ENCODE data around the gene EVA1A.

EVA1A gene

DNA sequence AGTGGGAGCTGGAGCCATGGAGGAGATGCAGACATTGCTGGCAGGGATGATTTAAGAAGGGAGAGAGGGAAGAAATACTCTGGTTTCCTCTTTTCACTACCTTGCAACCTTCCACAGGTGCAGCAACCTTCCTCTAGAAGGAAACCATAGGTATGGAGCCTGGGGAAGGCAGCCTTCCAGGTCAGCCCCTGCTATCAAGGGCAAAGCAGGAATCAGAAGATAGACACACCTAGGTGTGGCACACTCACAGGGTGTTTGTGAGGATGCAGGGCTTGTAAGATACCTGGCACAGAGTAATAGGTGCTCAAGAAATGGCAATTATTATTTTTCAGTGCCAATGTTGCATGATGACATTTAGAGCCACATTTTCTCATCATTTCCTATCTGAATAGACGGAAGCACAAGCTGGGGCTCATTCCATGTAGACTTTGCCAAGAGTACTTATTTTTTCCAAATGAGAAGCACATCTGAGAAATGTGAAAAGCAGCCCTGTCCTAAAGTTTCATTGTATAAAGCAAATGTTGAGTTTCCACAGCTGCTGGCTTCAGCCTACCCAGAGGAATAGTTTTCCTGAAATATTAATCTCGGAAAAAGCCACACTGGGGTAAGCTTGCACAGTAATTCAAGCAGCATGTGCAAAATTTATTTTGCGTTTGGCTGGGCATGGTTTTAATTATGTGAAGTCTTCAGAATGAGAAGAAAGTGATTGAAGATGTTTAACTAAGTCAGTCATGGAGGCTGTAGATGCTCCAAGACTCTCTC is 20.6 kb downstream of the EVA1A start:
- DNase-seq, result no peak

DNA sequence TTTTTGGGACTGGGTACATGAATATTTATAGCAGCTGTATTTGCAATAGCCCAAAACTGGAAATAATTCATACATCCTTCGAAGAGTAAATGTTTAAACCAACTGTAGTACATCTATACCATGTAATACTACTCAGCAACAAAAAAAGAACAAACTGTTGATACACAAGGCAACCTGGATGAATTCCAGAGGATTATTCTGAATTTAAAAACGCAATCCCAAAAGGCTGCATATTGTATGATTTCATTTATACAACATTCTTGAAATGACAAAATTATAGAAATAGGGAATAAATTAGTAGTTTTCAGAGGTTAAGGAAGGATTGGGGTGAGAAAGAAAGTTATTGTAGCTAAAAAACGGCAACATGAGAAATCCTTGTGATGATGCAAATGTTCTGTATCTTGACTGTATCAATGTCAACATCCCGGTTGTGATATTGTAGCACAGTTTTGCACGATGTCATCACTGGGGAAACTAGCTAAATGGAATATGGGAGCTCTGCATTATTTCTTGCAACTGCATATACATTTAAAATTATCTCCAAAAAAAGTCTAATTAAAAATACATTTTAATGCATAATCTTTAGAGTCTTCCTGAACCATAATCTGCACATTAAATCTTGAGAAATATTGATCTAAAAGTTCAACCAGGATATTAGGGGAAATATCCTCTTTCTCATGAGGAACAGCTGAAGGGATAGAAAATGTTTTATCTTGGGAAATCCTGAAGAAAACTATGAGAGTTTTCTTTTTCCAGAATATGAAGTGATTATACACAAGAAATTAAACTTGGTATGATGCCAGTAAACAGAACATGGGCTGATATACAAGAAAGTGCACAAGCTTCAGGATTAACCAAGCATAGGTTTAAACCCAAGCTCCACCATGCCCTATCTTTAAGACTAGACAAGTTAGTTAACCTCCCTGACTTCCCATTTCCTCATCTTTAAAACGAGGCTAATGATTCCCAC is 21.9 kb downstream of the EVA1A start:
- no peak for DNase-seq

DNA sequence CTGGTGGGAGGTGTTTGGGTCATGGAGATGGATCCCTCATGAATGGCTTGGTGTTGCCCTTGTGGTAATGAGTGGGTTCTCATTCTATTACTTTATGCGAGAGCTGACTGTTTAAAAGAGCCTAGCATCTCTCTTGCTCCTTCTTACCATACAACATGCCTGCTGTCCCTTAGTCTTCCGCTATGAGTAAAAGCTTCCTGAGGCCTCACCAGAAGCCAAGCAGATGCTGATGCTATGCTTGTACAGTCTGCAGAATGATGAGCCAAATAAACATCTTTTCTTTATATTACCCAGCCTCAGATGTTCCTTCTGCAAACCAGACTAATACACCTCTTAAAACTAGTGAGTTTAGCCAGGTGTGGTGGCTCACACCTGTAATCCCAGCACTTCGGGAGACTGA is 23.1 kb downstream of the EVA1A start:
- no peak for DNase-seq

DNA sequence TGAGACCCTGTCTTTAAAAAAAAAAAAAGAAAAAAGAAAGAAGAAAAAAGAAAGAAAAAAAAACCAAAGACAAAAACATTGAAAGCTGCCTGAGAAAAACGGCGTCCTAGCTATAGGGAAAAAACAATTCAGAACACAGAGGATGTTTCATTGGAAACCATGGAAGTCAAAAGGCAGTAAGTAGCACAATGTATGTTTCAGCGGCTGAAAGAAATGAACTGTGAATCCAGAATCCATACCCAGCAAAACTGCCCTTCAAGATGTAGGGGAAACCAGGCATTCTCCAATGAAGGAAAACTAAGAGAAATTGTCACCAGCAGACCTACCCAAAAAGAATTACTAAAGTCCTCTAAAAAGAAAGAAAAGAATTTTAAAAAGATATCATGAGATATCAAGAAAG is 27.6 kb downstream of the EVA1A start:
- DNase-seq, result no peak

DNA sequence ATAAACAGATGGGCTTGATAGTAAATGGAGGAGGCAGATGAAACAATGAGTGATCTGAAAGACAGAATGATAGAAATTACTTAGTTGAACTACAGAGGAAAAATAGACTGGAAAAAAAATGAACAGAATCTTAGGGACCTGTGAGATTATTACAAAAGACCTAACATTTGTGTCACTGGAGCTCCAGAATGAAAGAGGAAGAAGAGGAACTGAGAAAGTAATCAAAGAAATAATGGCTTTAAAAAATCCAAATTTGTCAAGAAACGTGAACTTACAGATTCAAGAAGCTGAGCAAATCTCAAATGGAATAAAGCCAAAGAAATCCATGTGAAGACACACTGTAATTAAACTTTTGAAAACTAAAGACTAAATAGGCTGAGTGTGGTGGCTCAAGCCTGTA is 28.3 kb downstream of the EVA1A start:
- DNase-seq, result no peak

DNA sequence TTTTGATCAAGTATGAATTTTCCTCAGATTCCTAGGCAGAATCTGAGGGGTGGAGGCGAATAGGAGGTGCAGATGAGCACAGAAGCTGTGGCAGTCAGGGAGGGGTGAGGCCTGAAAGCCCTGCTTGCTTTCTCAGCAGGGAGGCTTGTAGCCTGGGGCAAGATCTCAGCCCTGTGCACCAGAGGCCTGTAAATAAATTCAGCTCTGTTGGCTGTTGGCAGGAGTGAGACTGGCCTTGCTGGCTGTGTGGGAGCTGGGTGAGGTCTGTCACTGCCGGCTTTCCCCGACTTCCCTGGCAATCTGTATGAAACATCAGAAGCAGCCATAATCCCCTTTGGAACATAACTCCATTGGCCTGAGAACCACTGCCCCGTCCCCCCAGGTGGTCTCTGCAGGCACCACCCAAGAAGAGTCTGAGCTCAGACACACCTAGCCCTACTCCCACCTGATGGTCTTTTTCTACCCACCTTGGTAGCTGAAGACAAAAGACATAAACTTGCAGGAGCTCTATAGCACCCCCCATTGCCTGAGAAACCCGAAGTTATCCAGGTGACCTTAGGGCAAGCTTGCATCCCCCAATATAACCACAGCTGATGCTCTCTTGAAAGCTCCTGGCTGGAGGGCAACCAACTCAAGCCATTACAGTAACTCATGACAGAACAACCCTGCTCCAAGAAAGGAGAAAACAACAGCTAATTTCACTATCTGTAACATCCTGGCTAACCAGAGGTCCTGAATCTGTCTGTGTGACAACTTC is 32.3 kb downstream of the EVA1A start:
- DNase-seq, result no peak

DNA sequence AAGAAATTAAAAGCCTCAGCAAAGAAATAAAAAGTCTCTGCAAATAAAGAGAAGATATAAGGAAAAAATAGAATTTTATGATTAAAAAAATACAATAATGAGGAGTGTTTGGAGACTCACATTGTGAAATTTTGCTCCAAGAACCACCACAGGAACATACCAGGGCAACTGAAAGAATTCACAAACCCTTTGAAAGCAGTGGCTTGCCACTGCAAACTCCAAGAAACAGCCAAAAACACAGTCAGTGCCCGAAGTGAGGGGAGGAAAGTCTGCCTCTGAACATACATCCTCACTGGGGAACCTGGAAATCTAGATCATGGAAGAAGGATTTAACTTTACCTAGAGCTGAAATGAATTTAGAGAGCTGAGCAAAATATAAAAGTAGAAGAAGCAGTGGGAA is 33.1 kb downstream of the EVA1A start:
- no peak for DNase-seq

DNA sequence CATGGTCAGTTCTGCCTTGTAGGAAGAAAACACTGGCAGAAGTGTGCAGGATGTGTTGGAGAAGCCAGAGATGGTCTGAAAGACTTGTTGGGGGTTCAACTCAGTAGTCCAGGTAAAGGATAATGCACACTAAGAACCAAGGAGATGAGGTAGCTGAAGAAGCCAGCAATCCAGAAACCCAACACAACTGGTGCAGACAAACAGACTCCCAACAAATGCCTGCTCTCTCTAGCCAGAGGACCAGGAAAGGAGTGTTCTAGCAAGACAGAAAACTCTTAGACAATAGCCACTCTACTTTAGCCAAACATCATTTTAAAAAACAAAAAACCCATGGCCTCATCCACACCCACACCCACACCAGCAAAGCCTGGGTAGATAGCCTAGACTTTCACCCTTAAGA is 33.9 kb downstream of the EVA1A start:
- no peak for DNase-seq

DNA sequence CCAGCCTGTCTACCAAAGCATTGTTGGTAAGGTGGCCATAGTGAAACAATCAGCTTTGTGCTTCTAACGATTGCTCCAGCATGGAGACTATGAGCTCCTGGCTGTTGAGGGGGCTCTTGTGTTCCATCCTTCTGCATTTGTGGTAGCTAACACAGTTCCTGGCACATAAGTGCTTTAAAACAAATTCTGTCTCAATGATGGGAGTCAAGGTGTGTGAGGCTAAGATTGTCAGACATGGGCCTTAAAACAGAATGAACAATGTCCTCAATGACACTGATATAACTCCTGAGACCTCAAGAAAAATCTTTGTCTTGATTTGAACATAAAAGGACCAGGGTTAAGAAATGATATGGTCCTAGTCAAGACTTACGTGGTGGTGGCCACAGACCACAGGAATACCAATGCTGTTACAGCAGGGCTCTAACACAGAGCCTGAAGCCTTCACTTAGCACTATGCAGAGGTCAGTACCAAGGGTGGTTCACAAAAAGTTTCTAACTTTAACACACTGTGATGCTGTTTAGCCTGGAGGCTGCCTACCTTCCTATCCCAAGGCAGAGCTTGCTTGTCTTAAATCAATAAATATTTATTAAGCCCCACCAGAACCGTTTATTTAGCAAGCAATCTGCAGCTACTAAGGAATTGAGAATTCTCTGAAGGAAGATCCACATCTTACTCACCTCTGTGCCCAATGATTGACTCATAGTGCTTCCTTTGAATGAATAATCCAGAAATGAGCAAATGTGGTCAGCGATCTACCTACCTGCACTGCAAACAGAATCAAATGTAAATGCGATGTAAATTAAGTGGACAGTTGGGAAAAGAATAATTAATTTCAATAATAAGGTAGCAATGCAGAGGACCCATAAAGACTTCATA is 35.1 kb downstream of the EVA1A start:
- DNase-seq, result no peak

DNA sequence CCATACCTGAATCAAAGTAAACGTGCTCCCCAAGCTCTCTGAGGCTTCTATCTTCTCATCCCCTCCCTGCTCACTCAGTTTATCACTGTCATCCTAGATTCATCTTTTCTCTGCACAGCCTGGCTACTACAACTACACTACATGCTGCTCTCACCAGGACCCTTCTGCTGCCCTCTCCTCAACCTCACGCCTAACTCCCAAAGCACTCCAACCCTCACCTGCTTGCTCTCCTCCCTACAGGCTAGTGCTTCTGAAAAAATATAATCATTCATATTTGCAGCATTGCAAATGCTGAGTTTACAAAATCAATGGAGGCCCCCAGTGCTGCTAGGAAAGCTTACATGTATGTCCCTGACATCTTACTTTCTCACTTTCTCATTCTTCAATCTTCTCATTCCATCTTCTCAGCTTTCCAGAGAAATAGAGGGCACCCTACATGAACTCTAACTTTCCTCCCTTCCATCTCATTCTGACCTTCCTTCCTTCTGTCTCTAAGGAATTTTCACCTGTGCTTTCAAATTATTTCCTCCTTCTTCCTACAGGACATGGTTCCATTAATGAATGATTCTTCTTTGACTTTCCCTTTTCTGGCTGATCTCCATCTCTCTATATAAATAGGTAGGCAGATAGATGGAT is 36.3 kb downstream of the EVA1A start:
- no peak for DNase-seq

DNA sequence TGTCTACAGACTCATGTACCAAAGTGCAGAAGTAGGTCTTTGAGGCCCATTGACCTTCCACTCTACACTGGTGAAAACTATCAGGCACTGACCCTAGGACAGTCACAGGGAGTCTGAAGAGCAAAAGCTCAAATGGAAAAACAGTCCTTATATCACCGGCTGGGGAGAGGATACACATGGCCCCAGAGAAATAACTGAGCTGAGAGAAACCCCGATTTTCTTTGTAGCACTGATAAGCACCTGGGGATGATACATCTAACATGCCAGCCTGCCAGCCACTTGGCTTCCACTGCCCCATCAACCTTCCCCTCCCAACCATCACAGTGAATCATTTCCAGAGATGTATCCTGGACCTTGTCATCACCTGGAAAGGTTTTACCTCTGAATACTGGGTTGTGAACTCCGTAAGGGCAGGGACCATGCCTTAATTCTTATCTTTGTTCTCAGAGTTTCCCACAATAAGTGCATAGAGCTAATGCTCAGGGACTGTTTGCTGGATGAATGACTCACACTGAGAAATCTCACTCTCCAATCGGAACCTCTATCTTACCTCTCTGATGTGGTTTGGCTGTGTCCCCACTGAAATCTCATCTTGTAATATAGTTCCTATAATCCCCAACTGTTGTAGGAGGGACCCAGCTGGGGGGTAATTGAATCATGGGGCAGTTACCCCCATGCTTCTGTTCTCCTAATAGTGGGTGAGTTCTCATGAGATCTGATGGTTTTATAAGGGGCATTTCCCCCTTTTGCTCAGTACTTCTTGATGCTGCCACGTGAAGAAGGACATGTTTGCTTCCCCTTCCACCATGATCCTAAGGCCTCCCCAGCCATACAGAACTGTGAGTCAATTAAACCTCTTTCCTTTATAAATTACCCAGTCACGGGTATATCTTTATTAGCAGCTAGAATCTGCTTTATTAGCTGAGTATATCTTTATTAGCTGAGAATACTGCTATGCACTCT is 37.1 kb downstream of the EVA1A start:
- DNase-seq, result no peak

DNA sequence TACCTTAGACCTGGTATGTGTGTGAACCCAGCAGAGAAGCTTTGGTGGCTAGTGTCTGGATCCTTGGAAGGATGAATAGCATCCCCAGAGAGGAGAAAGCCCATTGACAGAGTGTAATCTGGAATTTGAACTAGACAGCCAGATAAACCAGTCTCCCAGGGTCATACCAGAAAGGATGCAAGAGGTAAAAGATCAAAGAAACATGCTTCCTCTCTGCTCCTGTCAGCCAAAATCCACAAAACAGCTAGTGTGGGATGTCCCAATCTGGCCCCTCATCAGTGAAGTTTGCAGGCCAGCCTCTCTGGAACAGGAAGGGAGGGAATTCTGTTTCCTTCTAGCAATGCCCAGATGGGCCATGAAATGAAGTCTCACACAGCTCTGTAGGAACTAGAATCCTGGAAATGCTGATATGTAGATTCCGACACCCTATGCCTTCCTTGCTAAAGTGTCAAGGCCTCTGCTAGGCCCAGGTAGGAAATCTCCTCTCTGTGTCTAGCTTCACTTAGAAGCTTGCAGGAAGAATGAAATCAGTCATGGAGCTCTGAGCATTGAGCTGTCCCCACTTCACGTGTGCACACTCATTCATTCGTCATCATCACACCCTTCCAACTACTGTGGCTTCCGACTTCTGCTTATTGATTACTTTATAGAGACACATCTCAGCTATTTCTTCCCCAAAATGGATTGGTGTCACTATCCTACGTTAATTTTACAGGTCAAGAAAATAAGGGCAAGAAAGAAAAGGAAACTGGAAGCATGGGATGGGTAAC is 38.0 kb downstream of the EVA1A start:
- DNase-seq, result no peak

DNA sequence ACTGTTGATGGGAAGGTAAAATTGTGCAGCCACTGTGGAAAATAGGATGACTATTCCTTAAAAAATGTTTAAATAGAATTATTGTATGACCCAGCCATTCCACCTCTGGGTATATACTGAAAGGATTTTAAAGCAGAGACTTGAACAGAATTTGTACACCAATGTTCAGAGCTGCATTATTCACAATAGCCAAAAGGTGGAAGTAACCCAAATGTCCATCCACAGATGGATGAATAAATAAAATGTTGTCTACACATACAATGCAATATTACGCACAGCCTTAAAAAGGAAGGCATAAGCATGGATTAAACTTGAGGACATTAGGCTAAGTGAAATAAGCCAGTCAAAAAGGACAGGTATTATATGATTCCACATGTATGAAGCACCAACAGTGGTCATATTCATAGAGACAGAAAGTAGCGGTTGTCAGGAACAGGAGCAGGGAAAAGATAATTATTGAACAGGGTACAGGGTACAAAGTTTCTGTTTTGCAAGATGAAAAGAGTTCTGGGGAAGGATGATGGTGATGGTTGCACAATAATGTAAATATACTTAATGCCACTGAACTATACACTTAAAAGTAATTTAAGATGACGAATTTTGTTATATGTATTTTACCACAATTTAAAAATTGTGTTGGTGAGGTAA is 39.4 kb downstream of the EVA1A start:
- DNase-seq, result no peak

DNA sequence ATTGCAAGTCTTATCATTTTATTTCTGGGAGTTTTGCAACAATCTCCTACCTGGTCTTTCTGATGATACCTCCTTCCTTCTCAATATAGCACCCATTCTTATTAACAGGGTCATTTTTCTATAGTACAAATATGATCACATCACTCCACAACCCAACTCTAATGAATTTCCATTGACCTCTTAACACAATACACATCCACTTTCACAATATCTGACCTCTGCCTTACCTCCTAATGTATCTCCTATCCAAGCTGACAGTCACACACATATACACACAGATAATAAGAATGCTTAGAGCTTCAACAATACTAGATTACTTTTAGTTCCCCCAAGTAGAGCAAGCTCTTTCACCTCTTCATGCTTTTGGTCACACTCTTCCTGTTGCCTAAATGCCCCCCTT is 40.9 kb downstream of the EVA1A start:
- no peak for DNase-seq

DNA sequence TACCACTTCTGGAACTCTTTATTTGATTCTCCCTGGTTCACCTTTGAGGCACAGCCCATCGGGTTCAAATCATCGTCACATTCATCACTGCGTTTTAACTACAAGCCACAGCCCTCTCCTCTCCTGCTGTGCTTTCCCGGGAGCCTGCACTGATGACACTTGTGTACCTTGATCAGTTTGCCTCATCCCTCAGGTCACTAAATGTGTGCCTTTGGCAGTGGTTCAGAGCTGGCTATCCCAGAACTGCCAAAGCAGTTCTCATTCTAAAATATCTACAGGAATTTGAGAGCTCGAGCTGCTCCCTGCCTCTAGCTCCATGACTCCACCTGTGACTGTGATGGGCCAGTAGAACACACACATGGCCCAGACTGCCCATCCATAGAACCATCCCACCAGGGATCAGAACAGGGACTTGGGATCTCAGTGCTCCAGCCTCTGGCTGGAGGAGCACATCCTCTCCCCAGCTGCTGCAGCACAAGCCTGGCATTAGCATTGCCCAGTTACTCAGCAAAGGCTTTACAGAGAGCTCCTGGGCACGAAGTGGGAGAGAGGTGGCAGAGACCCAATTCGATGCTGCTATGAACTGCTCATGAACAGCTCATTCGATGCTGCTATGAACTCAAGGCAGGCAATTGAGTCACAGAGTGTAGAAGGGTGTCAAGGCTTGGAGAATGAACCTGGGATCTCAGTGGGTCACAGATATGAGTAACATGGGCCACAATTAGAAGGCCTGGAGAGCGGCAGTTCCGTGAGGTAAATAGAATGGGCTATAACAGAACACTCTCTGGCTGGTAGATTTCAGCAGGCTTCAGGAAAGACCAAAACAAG is 41.9 kb downstream of the EVA1A start:
- no peak for DNase-seq

DNA sequence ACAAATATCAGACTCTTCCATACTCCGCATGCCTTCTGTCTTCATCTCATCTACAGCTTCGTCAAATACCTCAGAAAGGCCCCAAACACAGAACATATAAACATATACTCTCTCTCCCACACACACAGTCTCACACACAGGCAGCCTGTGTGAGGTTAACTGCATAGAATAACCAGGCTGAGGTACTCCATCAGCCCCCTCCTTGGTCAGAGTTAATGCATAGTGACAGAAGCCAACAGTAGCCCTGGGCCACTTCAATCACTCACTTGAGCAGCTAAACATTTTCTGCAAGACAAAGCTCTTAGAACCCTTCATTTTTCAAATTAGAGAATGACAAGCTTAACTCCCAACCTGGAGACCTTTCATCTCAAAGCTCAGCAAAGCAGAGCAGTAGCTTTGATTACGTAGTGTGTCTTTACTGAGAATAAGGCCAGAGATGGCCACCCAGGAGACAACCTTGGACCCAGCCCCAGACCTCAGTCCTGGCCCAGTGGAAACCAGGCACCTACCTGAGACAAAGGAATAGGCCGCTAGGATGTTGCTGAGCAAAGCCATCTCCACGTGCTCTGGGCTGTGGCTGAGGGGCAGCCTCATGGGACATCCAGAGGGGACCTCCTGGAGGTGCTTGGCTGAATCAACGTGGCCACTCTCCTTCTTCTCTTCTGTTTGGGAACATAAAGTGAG is 43.0 kb downstream of the EVA1A start:
- no peak for DNase-seq

All from DMS 273 treated with DMSO at 0.1 percent for 48 hours (cell line).